Trophoblast cell (in vitro differentiated cells and primary cell): ENCODE data around the gene AHNAK2.
A peak's percentile ranks its signal among the peaks of the same experiment; 100 is the strongest.

Experiments used
- DNase-seq, 2 donors: peaks; one replicate each; pipeline ENCODE4 v3.0.0-alpha.2; 2016
- H2AFZ ChIP-seq: 2 replicates; pipeline ENCODE4 v1.6.1; 2013; ENCODE audit warnings: low read length, moderate library complexity, mild to moderate bottlenecking; ENCODE audit not compliant: insufficient read depth, poor library complexity
- H2AK5ac ChIP-seq: 2 replicates; pipeline ENCODE4 v1.6.1; 2013; ENCODE audit warnings: mild to moderate bottlenecking, low read length
- H2BK120ac ChIP-seq: 2 replicates; pipeline ENCODE4 v1.6.1; 2013; ENCODE audit warnings: low read length, mild to moderate bottlenecking, moderate library complexity; ENCODE audit not compliant: insufficient read depth, poor library complexity
- H2BK12ac ChIP-seq: 2 replicates; pipeline ENCODE4 v1.6.1; 2013; ENCODE audit warnings: mild to moderate bottlenecking, low read length, moderate library complexity
- H2BK5ac ChIP-seq: 2 replicates; pipeline ENCODE4 v1.6.1; 2013; ENCODE audit warnings: low read length, low read depth, moderate library complexity, mild to moderate bottlenecking; ENCODE audit not compliant: poor library complexity
- H3K14ac ChIP-seq: 2 replicates; pipeline ENCODE4 v1.6.1; 2013; ENCODE audit warnings: mild to moderate bottlenecking, low read length
- H3K18ac ChIP-seq: 2 replicates; pipeline ENCODE4 v1.6.1; 2013; ENCODE audit warnings: mild to moderate bottlenecking, low read length
- H3K23ac ChIP-seq: 2 replicates; pipeline ENCODE4 v1.6.1; 2013; ENCODE audit warnings: low read length
- H3K27ac ChIP-seq: 2 replicates; pipeline ENCODE4 v1.5.1; 2013; ENCODE audit warnings: low read depth, mild to moderate bottlenecking, inconsistent platforms, low read length, moderate library complexity
- H3K27me3 ChIP-seq: 2 replicates; pipeline ENCODE4 v1.6.1; 2013; ENCODE audit warnings: inconsistent platforms, mild to moderate bottlenecking, low read length, moderate library complexity; ENCODE audit not compliant: insufficient read depth
- H3K36me3 ChIP-seq, 2 experiments: 1 replicate in 1 of 2; 2 replicates in 1 of 2; pipeline ENCODE4 v1.6.1; 2013; ENCODE audit warnings: low read length in 2 of 2, mild to moderate bottlenecking in 2 of 2, moderate library complexity in 1 of 2; ENCODE audit not compliant: insufficient read depth in 2 of 2, control insufficient read depth in 1 of 2
- H3K4ac ChIP-seq: 2 replicates; pipeline ENCODE4 v1.6.1; 2013; ENCODE audit warnings: low read depth, mild to moderate bottlenecking, low read length, moderate library complexity
- H3K4me1 ChIP-seq, 2 experiments: 1 replicate in 1 of 2; 2 replicates in 1 of 2; pipeline ENCODE4 v1.6.1; 2013; ENCODE audit warnings: low read length in 2 of 2, mild to moderate bottlenecking in 2 of 2, moderate library complexity in 1 of 2; ENCODE audit not compliant: insufficient read depth in 2 of 2, control insufficient read depth in 1 of 2
- H3K4me2 ChIP-seq: 2 replicates; pipeline ENCODE4 v1.6.1; 2013; ENCODE audit warnings: inconsistent platforms, mild to moderate bottlenecking, low read length, moderate library complexity
- H3K4me3 ChIP-seq: 2 replicates; pipeline ENCODE4 v1.5.1; 2013; ENCODE audit warnings: mild to moderate bottlenecking, low read depth, low read length, inconsistent platforms
- H3K79me1 ChIP-seq: one replicate; pipeline ENCODE4 v1.6.1; 2013; ENCODE audit warnings: low read length
- H3K79me2 ChIP-seq: 2 replicates; pipeline ENCODE4 v1.6.1; 2013; ENCODE audit warnings: low read length, mild to moderate bottlenecking; ENCODE audit not compliant: control insufficient read depth, insufficient read depth, poor library complexity
- H3K9ac ChIP-seq: 2 replicates; pipeline ENCODE4 v1.6.1; 2013; ENCODE audit warnings: mild to moderate bottlenecking, low read length
- H3K9me3 ChIP-seq: 2 replicates; pipeline ENCODE4 v1.6.1; 2013; ENCODE audit warnings: low read depth, mild to moderate bottlenecking, control low read depth, inconsistent platforms, low read length; ENCODE audit not compliant: insufficient read depth
- H4K12ac ChIP-seq: 2 replicates; pipeline ENCODE4 v1.6.1; 2013; ENCODE audit warnings: low read depth, mild to moderate bottlenecking, low read length, moderate library complexity
- H4K8ac ChIP-seq: 2 replicates; pipeline ENCODE4 v1.6.1; 2013; ENCODE audit warnings: low read depth, mild to moderate bottlenecking, low read length, moderate library complexity
- H4K91ac ChIP-seq: one replicate; pipeline ENCODE4 v1.6.1; 2013; ENCODE audit warnings: low read depth, mild to moderate bottlenecking, low read length, moderate library complexity
- WGBS: extraction: QIAGEN DNeasy Blood & Tissue Kit; methylation state at CpG from one replicate; pipeline ENCODE4 v1.1.7; 2013; ENCODE audit warnings: missing lambda C conversion rate; ENCODE audit not compliant: insufficient read length, insufficient coverage; ENCODE audit errors: extremely low coverage; 5-methylcytosine and 5-hydroxymethylcytosine counted together

Gene AHNAK2

DNA sequence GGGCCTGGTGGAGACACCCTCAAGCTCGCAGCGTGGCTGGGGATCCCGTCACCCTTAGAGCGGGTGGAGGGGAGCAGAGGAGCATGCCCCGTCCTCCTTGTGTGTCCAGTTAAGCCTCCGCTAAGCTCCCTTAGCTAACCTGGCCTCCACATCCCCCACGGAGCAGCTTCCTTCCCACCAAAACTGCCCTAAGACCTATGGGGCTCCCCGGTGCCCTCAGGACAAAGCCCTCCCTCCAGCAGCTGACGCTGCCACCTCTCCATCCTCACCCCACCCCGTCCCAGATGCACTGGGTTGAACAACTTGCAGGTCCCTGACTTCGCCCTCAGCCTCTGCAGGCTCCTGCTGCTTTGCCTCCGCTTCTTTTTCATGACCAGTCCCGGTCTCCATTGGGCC, 4.0 kb downstream of the AHNAK2 start:
- Histone ChIP-seq H2BK120ac (no peak overlapping the region), H4K91ac (no peak overlapping the region), H3K79me2 (no peaks in the 10 kb centered on the region), H3K9me3 (peaks cover 6% of the 10 kb centered on the region), H2AFZ (no peak overlapping the region), H3K4me1 (peaks cover 15 to 36% of the 10 kb centered on the region in 2 experiments), H3K14ac (no peak overlapping the region), H4K8ac (no peak overlapping the region), H3K79me1 (no peaks in the 10 kb centered on the region), H2BK12ac (no peak overlapping the region), H4K12ac (no peak overlapping the region), H3K4me3 (no peak overlapping the region), H2BK5ac (no peak overlapping the region), H3K18ac (no peak overlapping the region), H2AK5ac (no peak overlapping the region), H3K4ac (no peak overlapping the region), H3K36me3 (no peaks in the 10 kb centered on the region), H3K27me3 (peaks cover 10% of the 10 kb centered on the region), H3K27ac (no peak overlapping the region), H3K4me2 (no peak overlapping the region), H3K9ac (no peak overlapping the region), H3K23ac (no peak overlapping the region)
- WGBS = no CpG with 5 or more reads among the region's 13 CpGs
- DNase-seq = no peak

DNA sequence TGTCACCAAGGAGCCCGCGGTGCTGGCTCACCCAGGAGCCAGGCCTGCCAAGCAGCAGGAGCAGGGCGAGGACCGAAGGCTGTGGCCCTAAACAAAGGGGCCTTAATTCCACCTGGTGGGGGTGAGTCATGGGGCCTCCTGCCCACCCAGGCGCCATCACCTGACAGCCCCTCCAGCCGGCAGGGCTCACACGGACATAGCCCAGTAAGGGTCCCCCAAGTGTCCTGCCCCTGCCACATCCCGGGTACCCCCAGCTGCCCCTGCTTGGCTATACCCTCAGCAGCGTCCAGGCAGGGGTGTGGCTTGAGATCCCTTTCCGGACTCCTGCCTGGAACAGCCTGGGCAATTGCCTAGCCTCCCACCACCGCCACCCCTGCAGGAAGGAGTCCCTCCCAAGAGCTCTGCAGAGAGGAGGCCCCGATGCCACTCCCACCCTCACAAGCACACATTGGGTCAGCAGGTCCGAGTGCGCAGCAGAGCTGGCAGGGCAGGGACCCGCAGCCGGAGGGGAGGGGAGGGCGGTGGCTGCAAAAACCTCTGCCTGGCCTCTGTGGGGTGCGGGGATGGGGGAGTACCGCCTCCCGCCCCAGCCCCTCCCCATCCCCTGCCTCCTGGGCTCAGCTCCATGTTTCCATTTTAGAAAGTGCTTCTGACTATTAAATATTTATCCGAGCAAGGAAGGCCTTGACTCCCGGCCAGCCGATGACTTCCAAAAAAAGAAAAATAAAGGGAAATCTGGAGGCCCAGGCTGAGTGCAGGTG, 4.6 kb downstream of the AHNAK2 start:
- peaks cover 6% of the 10 kb centered on the region for H3K9me3 ChIP-seq
- DNase-seq = peak in 1 of 2 donors; percentile 45
- peaks cover 6% of the 10 kb centered on the region for H3K27me3 ChIP-seq
- no peak overlapping the region for H3K4me2 ChIP-seq
- no peak overlapping the region for H2AK5ac ChIP-seq
- no peak overlapping the region for H3K4ac ChIP-seq
- H4K91ac ChIP-seq = no peak overlapping the region
- no peak overlapping the region for H4K12ac ChIP-seq
- H2BK5ac ChIP-seq = no peak overlapping the region
- H2BK12ac ChIP-seq = no peak overlapping the region
- no peaks in the 10 kb centered on the region for H3K79me2 ChIP-seq
- H4K8ac ChIP-seq = no peak overlapping the region
- no CpG with 5 or more reads among the region's 23 CpGs for WGBS
- no peak overlapping the region for H3K27ac ChIP-seq
- no peaks in the 10 kb centered on the region for H3K79me1 ChIP-seq
- H3K9ac ChIP-seq = no peak overlapping the region
- H3K23ac ChIP-seq = no peak overlapping the region
- H3K4me3 ChIP-seq = no peak overlapping the region
- no peak overlapping the region for H3K18ac ChIP-seq
- H2AFZ ChIP-seq = no peak overlapping the region
- H3K14ac ChIP-seq = no peak overlapping the region
- H3K36me3 ChIP-seq = no peaks in the 10 kb centered on the region
- H3K4me1 ChIP-seq = peaks cover 17 to 40% of the 10 kb centered on the region in 2 experiments
- H2BK120ac ChIP-seq = no peak overlapping the region

DNA sequence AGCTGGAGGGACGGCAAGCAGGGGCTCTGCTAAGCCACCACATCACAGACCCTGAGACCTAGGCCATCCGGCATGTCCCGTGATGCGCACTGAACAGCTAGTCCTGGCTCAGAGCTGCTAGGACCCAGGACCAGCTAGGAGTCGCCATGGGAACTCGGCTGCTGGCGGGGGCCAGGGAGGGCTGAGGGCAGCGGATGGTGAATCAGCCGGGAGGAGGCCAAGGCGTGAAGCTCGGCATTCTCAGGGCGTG, 5.1 kb downstream of the AHNAK2 start:
- Histone ChIP-seq H3K4me3 (no peak overlapping the region), H3K27me3 (peaks cover 6% of the 10 kb centered on the region), H4K12ac (no peak overlapping the region), H3K79me1 (no peaks in the 10 kb centered on the region), H2BK5ac (no peak overlapping the region), H4K8ac (no peak overlapping the region), H3K18ac (no peak overlapping the region), H2BK120ac (peak overlapping the region; percentile 6), H3K4me2 (no peak overlapping the region), H2AK5ac (no peak overlapping the region), H3K27ac (no peak overlapping the region), H2BK12ac (no peak overlapping the region), H3K9ac (no peak overlapping the region), H3K4ac (no peak overlapping the region), H3K14ac (no peak overlapping the region), H4K91ac (peak overlapping the region; percentile 21), H3K23ac (no peak overlapping the region), H3K79me2 (no peaks in the 10 kb centered on the region), H3K36me3 (no peaks in the 10 kb centered on the region), H3K9me3 (peaks cover 6% of the 10 kb centered on the region), H3K4me1 (peaks cover 22 to 45% of the 10 kb centered on the region in 2 experiments), H2AFZ (no peak overlapping the region)
- DNase-seq = peak; percentile 98
- WGBS = no CpG with 5 or more reads among the region's 12 CpGs

- Histone ChIP-seq H3K79me1 (no peaks in the 10 kb centered on the region), H3K27ac (no peak overlapping the region), H4K91ac (peak overlapping the region; percentile 21), H2BK12ac (no peak overlapping the region), H3K9ac (no peak overlapping the region), H3K79me2 (no peaks in the 10 kb centered on the region), H4K8ac (no peak overlapping the region), H3K18ac (no peak overlapping the region), H3K9me3 (peaks cover 6% of the 10 kb centered on the region), H2AFZ (no peak overlapping the region), H3K4me1 (peaks cover 25 to 46% of the 10 kb centered on the region in 2 experiments), H3K36me3 (no peaks in the 10 kb centered on the region), H4K12ac (no peak overlapping the region), H3K23ac (no peak overlapping the region), H2BK120ac (peak overlapping the region; percentile 6), H3K14ac (no peak overlapping the region), H3K4ac (no peak overlapping the region), H3K4me2 (no peak overlapping the region), H2BK5ac (no peak overlapping the region), H2AK5ac (no peak overlapping the region), H3K4me3 (no peak overlapping the region), H3K27me3 (peaks cover 5% of the 10 kb centered on the region)
- no CpG with 5 or more reads among the region's 28 CpGs for WGBS
- DNase-seq = peak; percentile 89 to 92
Measured at GRCh38 chr14:104972301-104973134, 5.7 kb downstream of the AHNAK2 start.
